Suprapubic skin (tissue), 4 donors: ENCODE data around the gene MAPK4. TPM values are rescaled to one million over a fixed set of nuclear protein-coding genes. Genes with fewer than 3 reads are reported as not detected.
"Not testable (repeated sequence)": the region's sequence is repeated elsewhere in the genome, so short reads cannot be mapped to it uniquely, and the experiment has no call there.

Experiments
- DNase-seq, 2 donors: peaks; one replicate each; pipeline ENCODE4 v3.0.0-alpha.2; 2019; ENCODE audit warnings: low spot score in 2 of 2
- H3K27ac ChIP-seq: fragments of 200-600 bp; sonication (generic); one replicate; pipeline ENCODE4 v1.5.1; 2019
- H3K27me3 ChIP-seq: fragments of 200-600 bp; sonication (generic); one replicate; pipeline ENCODE4 v1.5.1; 2019
- H3K36me3 ChIP-seq: fragments of 200-600 bp; sonication (generic); one replicate; pipeline ENCODE4 v1.5.1; 2019
- H3K4me1 ChIP-seq: fragments of 200-600 bp; sonication (generic); one replicate; pipeline ENCODE4 v1.5.1; 2019
- H3K4me3 ChIP-seq: fragments of 200-600 bp; sonication (generic); one replicate; pipeline ENCODE4 v1.5.1; 2019; ENCODE audit warnings: mild to moderate bottlenecking
- H3K9me3 ChIP-seq: fragments of 200-600 bp; sonication (generic); one replicate; pipeline ENCODE4 v1.5.1; 2019
- EP300 ChIP-seq: sonication (generic); formaldehyde crosslinking; IDR thresholded peaks from one replicate; pipeline ENCODE4 v1.6.1; 2017; ENCODE audit warnings: antibody characterized with exemption
- POLR2A ChIP-seq, 2 donors: fragments of 450-650 bp; IDR thresholded peaks; one replicate each; pipeline ENCODE4 v1.6.1; 2017; ENCODE audit warnings: antibody characterized with exemption in 2 of 2, mild to moderate bottlenecking in 2 of 2, moderate library complexity in 2 of 2
- POLR2AphosphoS5 ChIP-seq, 3 donors: sonication (generic); formaldehyde crosslinking; IDR thresholded peaks; one replicate each; pipeline ENCODE4 v1.6.1; 2017; ENCODE audit warnings: antibody characterized with exemption in 3 of 3
- WGBS: methylation state at CpG from one replicate; pipeline ENCODE4 v1.1.5; 2018; 5-methylcytosine and 5-hydroxymethylcytosine counted together
- total RNA-seq, 4 donors: library from RNA; depleted of rRNA; stranded (reverse); fragments of >200 nt; gene quantifications; one replicate each; pipeline ENCODE4 v1.1.0, GENCODE V29; 2016
- TF ChIP-seq, protein P1 (sequence below), 2 donors: fragments of 200-600 bp in 1 of 2; fragments of 450-650 bp in 1 of 2; sonication (generic) in 1 of 2; IDR thresholded peaks; one replicate each; pipeline ENCODE4 v1.5.1; 2016 to 2019; ENCODE audit warnings: antibody characterized with exemption in 2 of 2, mild to moderate bottlenecking in 1 of 2, moderate library complexity in 1 of 2

MAPK4 gene
- total RNA-seq, 4 donors from 2014 or later = 1.9 to 4.8 (median 2.4) TPM

DNA sequence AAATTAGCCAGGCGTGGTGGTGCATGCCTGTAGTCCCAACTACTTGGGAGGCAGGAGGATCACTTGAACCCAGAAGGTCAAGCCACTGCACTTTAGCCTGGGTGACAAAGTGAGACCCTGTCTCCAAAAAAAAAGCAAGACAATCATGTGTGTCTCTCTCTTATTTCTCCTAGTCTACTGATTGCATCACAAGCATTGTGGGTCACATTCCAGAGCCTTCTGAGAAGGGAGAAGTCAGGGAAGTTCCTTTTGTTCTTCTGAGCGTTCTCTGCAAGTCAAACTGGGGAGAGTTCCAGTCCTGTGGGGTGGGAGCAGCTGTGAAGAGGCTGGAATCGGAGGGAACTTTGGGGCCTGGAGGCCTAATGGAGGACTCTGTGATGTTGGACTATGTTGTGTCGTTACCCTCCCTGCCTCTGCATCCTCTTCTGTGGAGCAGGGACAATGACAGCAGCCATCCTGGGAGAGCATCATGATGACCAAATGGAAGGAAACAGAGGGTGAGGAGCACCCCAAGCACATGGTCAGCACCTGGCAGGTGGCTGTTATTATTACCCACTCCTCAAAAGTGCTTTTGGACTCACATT lies 144.6 kb downstream of the MAPK4 start:
- DNase-seq = no peak
- Histone ChIP-seq H3K4me3 (no peak overlapping the region), H3K27ac (no peak overlapping the region), H3K36me3 (no peaks in the 10 kb centered on the region), H3K4me1 (no peaks in the 10 kb centered on the region), H3K27me3 (no peaks in the 10 kb centered on the region), H3K9me3 (no peaks in the 10 kb centered on the region)
- 71% methylated on average over 4 of the region's 4 CpGs for WGBS
- TF ChIP-seq, protein P1, sequence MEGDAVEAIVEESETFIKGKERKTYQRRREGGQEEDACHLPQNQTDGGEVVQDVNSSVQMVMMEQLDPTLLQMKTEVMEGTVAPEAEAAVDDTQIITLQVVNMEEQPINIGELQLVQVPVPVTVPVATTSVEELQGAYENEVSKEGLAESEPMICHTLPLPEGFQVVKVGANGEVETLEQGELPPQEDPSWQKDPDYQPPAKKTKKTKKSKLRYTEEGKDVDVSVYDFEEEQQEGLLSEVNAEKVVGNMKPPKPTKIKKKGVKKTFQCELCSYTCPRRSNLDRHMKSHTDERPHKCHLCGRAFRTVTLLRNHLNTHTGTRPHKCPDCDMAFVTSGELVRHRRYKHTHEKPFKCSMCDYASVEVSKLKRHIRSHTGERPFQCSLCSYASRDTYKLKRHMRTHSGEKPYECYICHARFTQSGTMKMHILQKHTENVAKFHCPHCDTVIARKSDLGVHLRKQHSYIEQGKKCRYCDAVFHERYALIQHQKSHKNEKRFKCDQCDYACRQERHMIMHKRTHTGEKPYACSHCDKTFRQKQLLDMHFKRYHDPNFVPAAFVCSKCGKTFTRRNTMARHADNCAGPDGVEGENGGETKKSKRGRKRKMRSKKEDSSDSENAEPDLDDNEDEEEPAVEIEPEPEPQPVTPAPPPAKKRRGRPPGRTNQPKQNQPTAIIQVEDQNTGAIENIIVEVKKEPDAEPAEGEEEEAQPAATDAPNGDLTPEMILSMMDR (IDR thresholded peaks at IDR 0.05) = no peak
- no peak for TF ChIP-seq EP300
- TF ChIP-seq POLR2A (IDR thresholded peaks at IDR 0.05) = no peak
- no peak for TF ChIP-seq POLR2AphosphoS5 (IDR thresholded peaks at IDR 0.05)

DNA sequence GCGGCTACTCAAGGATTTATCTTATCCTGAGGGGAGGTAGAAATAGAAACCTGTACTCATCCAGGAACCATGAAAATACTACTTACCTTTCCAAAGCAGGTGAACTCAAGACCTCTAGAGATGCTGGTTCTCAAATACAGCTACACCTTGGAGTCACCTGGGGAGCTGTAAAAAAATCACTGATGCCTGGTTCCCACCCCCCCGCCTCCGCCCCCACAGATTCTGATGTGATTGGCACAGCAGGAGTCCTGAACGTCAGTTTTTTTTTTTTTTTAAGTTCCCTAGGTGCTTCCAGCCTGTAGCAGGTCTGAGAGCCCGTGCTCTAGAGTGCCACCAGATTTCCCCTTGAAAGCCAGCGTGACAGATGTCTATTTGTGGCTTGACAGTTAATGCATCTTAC lies 146.3 kb downstream of the MAPK4 start:
- TF ChIP-seq EP300 (no peak), POLR2A (IDR thresholded peaks at IDR 0.05) (no peak), POLR2AphosphoS5 (IDR thresholded peaks at IDR 0.05) (no peak)
- TF ChIP-seq, protein P1 (IDR thresholded peaks at IDR 0.05) = no peak
- no peaks in the 10 kb centered on the region for H3K9me3 ChIP-seq
- 80% methylated on average over 6 of the region's 6 CpGs for WGBS

DNA sequence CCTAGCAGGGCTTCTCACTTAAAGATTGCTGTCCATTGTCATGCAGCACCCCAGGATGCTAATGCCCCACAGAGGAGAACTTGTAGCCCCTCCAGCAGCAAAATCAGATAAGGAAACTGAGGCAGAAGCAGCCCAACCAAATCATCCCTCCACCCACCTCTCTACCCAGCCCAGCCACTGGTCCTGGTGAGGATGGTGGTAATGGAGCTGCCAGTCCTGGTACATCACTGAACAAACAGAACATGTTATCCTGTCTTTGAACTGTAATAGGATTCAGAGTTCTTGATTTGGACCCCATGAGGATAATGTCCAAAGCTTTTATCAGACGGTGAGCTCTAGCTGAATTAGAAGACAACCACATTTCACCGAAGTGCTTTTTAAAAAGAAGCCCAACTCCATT lies 146.8 kb downstream of the MAPK4 start:
- no peaks in the 10 kb centered on the region for H3K36me3 ChIP-seq
- TF ChIP-seq, protein P1 (IDR thresholded peaks at IDR 0.05) = no peak
- no peak for TF ChIP-seq POLR2AphosphoS5 (IDR thresholded peaks at IDR 0.05)
- no peak for TF ChIP-seq POLR2A (IDR thresholded peaks at IDR 0.05)
- WGBS = 84% methylated on average over 2 of the region's 2 CpGs
- no peak overlapping the region for H3K27ac ChIP-seq
- H3K4me3 ChIP-seq = no peak overlapping the region
- no peak for DNase-seq
- H3K9me3 ChIP-seq = no peaks in the 10 kb centered on the region
- no peaks in the 10 kb centered on the region for H3K27me3 ChIP-seq
- no peaks in the 10 kb centered on the region for H3K4me1 ChIP-seq

More for the DNA sequence above, 146.3 kb downstream of the MAPK4 start:
- Histone ChIP-seq H3K36me3 (no peaks in the 10 kb centered on the region), H3K27me3 (no peaks in the 10 kb centered on the region), H3K4me1 (no peaks in the 10 kb centered on the region), H3K4me3 (no peak overlapping the region), H3K27ac (no peak overlapping the region)
- DNase-seq = no peak

DNA sequence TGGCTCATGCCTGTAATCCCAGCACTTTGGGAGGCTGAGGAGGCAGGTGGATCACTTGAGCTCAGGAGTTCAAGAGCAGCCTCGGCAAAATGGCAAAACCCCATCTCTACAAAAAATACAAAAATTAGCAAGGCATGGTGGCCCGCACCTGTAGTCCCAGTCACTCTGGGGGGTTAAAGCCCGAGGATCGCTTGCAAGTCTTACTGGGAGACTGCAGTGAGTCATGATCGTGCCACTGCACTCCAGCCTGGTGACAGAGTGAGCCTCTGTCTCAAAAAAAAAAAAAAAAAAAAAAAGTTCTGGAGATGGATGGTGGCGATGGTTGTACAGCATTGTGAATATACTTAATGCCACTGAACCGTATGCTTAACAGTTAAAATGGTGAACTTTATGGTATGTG lies 147.4 kb downstream of the MAPK4 start:
- not testable (repeated sequence) for H3K4me1 ChIP-seq, H3K27ac ChIP-seq, H3K4me3 ChIP-seq, H3K27me3 ChIP-seq, H3K36me3 ChIP-seq, DNase-seq, H3K9me3 ChIP-seq
- 91% methylated on average over 7 of the region's 7 CpGs for WGBS

DNA sequence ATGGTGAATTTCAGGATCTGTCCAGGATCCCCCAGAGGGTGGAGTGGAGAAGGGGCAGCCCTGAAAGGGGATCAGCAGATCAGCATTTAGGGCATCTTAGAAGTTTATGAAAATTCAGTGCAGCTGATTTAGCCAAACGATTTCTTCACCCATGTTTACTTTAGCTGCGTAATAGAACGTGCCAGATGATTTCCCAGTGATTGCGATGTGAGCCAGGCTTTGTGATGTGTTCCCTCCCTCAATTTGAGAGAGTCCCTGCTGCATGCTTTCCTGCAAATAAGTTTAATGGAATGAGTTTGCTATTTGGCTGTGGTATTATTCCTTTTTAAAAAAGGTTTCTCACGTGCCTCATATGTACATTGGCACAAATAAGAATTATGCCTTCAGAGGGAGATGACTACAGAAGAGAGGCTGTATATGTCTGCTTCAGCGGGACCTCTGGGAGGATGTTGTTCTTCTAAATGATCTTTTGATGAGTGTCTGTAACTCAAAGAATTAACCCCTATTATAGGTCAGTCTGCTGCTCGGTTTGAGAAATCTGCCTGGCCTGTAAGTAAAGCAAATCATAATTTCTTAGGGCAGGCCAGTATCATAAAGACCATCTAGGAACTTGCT lies 148.1 kb downstream of the MAPK4 start:
- H3K36me3 ChIP-seq = no peaks in the 10 kb centered on the region
- no peak overlapping the region for H3K4me3 ChIP-seq
- no peaks in the 10 kb centered on the region for H3K4me1 ChIP-seq
- no peak for TF ChIP-seq POLR2AphosphoS5 (IDR thresholded peaks at IDR 0.05)
- no peak for TF ChIP-seq POLR2A (IDR thresholded peaks at IDR 0.05)
- TF ChIP-seq, protein P1 (IDR thresholded peaks at IDR 0.05) = no peak
- no peak for TF ChIP-seq EP300
- H3K9me3 ChIP-seq = no peaks in the 10 kb centered on the region
- no peak overlapping the region for H3K27ac ChIP-seq
- WGBS = 38% methylated on average over 7 of the region's 7 CpGs
- H3K27me3 ChIP-seq = no peaks in the 10 kb centered on the region
- no peak for DNase-seq
